Fibroblast of villous mesenchyme (primary cell): ENCODE measurements around the gene LIF. TPM values are rescaled to one million over a fixed set of nuclear protein-coding genes. Genes with fewer than 3 reads are reported as not detected.

Source experiments
- DNase-seq: peaks from one replicate; pipeline ENCODE4 v3.0.0-alpha.2; 2010; ENCODE audit warnings: low read depth
- H3K4me3 ChIP-seq: 2 replicates; pipeline ENCODE4 v1.5.1; 2011; ENCODE audit warnings: low read depth, mild to moderate bottlenecking, low read length
- CTCF ChIP-seq: IDR thresholded peaks from 2 replicates; pipeline ENCODE4 v1.5.1; 2012; ENCODE audit warnings: low read depth, mild to moderate bottlenecking, low read length; ENCODE audit not compliant: insufficient read depth
- total RNA-seq: library from RNA; depleted of rRNA; stranded (reverse); fragments of >200 nt; gene quantifications from 2 replicates; pipeline ENCODE4 v1.2.3, GENCODE V29; 2012

The LIF gene
- total RNA-seq, 1 donor, result 7.8 TPM

DNA sequence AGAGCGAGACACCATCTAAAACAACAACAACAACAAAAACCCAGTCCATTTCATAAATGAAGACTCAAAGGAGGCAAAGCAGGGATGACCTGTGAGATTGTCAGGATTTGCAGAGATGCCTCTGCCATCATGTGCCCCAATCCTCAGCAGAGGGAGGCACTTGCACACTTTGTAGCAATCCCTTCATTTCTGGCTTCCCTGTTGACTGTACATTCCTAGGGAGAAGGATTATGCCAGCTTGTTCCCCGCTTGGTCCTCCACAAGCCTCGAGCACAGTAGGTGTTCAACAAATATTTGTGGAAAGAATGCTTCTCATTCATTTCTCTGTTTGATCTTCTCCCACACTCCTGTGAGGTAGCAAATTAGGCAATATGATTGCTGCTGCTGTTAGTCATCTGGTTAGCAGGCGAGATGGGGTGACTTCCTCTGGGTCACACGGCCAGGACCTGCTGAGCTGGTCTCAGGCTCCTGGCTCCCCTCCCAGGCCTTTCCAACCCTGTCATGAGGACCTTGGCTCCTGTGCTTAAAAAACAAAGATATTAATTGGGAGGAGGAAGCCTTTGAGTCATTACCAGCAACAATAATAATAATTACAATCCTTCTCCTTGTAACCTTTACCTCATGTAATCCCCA, 34.1 kb downstream of the LIF start:
- TF ChIP-seq CTCF, result peak; percentile 25
- peak; percentile 96 for DNase-seq
- no peak overlapping the region for H3K4me3 ChIP-seq

- TF ChIP-seq CTCF, result no peak
- no peak for DNase-seq
- H3K4me3 ChIP-seq, result no peak overlapping the region
These were observed 35.3 kb downstream of the LIF start for GRCh38 chr22:30211124-30211820.

DNA sequence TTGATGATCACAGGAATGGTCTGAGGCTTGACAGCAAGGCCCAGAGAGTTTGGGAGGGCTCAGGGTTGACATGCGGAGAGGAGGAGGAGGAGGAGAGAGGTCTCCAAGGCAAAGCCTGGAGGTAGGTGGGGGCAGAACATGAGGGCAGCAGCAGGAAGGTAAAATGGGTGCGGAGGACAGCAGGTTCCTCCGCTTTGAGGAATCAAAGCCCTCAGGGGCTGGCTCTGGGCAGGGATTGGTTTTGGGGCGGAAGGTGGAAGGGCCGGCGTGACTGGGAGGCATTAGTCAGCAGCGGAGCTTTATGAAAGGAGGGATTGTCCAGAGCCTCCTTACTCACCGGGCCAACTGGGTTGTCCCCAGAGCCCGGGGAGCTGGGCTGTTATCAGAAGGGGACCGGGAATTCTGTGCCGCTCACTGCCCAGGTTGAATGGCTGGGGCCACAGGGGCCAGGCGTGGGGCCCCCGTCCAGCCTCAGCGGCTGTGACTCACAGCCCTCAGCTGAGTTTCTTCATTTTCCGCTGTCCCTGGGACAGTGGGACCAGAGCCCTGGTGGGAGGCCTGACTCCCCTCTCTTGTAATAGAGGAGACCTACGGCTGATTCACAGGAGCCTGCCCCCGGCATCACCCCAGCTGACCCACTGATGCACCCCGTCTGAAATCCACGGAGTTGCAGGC, 36.2 kb downstream of the LIF start:
- H3K4me3 ChIP-seq, result no peak overlapping the region
- TF ChIP-seq CTCF, result no peak
- DNase-seq, result peak; percentile 55

- TF ChIP-seq CTCF, result no peak
- H3K4me3 ChIP-seq, result no peak overlapping the region
- no peak for DNase-seq
These were observed 36.9 kb downstream of the LIF start for GRCh38 chr22:30209642-30210041.

- TF ChIP-seq CTCF, result no peak
- peak; percentile 99 for DNase-seq
- H3K4me3 ChIP-seq, result no peak overlapping the region
These were observed 37.6 kb downstream of the LIF start for GRCh38 chr22:30208631-30209603.

GRCh38 chr22:30206944-30207343, 39.6 kb downstream of the LIF start:
- no peak for TF ChIP-seq CTCF
- DNase-seq, result peak; percentile 92
- H3K4me3 ChIP-seq, result no peak overlapping the region
